Activated T-helper 1 cell treated with anti-CD3 and anti-CD28 coated beads, Interleukin-12 subunit alpha, Interleukin-12 subunit beta, Interleukin-2, Interleukin-4 antibody, amounts not matched to agents 30 ng/mL and 10 ng/mL and 1 ng/mL, durations not matched to agents 14 hours and 24 hours and 36 hours (primary cell): ENCODE data around the gene CDNF. TPM values are rescaled to one million over a fixed set of nuclear protein-coding genes. Genes with fewer than 3 reads are reported as not detected.

Experiments used
- DNase-seq: peaks from one replicate; pipeline ENCODE4 v3.0.0; 2021; ENCODE audit warnings: low spot score
- H3K27ac Mint-ChIP-seq: one replicate; pipeline ENCODE4 v1.8.0; 2021; ENCODE audit warnings: mild to moderate bottlenecking, mixed read lengths
- H3K27me3 Mint-ChIP-seq: one replicate; pipeline ENCODE4 v1.8.0; 2022; ENCODE audit warnings: mild to moderate bottlenecking, moderate library complexity, mixed read lengths; ENCODE audit not compliant: insufficient read depth
- H3K36me3 Mint-ChIP-seq: one replicate; pipeline ENCODE4 v1.8.0; 2021; ENCODE audit warnings: low read depth, mixed read lengths
- H3K4me1 Mint-ChIP-seq: one replicate; pipeline ENCODE4 v1.8.0; 2021; ENCODE audit warnings: low read depth, mixed read lengths
- H3K4me3 Mint-ChIP-seq: one replicate; pipeline ENCODE4 v1.8.0; 2021; ENCODE audit warnings: mild to moderate bottlenecking, moderate library complexity, mixed read lengths
- H3K9me3 Mint-ChIP-seq: one replicate; pipeline ENCODE4 v1.8.0; 2021; ENCODE audit warnings: mixed read lengths
- intact Hi-C: fragments of 100-400 bp; cut with micrococcal nuclease; formaldehyde crosslinking; loops from one replicate; pipeline ENCODE4 v1.15.1; 2024
- total RNA-seq: library from RNA; stranded (reverse); gene quantifications from 2 replicates; pipeline ENCODE4 v1.2.3, GENCODE V29; 2022

CDNF gene
- total RNA-seq, 1 donor from 2014 or later = 0.93 TPM

DNA sequence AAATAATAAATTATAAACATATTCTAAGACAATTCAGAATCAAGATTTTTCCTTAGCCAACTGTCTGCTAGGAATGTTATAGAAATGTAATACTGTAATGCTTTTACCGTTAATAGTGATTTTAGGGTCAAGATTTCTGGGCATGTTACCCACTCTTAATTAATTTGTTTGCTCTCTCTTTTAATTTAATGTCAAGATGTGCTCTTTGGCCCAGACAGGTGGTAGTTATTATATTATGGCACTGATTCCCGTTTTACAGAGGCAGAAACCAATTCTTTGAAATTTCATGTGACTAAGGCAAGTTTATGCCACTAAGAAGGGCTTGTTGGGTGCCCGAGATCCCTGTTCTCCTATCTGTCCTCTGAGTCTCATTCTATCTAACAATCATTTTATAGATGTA, 62.2 kb downstream of the CDNF start:
- intact Hi-C loops = no loop called here
- H3K36me3 Mint-ChIP-seq = no peaks in the 10 kb centered on the region
- no peak overlapping the region for H3K4me3 Mint-ChIP-seq
- H3K27ac Mint-ChIP-seq = no peak overlapping the region
- peaks cover 2% of the 10 kb centered on the region for H3K27me3 Mint-ChIP-seq
- DNase-seq = no peak
- no peaks in the 10 kb centered on the region for H3K4me1 Mint-ChIP-seq
- no peaks in the 10 kb centered on the region for H3K9me3 Mint-ChIP-seq

DNA sequence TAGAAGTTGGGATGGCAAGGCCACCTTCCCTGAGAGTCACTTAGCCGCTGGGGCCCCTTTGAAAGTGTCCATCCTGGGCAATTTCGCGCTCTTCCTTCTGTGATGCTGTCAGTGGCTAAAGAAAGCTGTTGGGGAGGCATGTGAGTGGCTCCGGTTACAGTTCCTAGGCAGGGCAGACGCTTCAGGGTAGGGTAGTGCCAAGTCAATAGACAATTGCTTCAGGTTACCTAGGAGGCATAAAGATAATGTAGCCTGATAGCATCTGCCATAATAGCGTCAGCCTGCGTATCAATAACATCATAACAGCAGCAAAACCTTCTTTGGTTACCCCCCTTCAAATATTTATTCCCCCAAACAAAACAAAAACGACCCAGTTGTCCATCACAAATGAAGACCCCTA, 63.0 kb downstream of the CDNF start, which contains the start of gene FAM107B:
Gene FAM107B (minus strand): TSS at position 101 of the 400 bp plus-strand sequence. CDS start 234 bp downstream, outside the sequence.
- Mint-ChIP-seq H3K27ac (no peak within 1 kb of the TSS), H3K4me3 (no peak within 1 kb of the TSS), H3K27me3 (peaks cover 2% of the 10 kb centered on the region), H3K9me3 (no peaks in the 10 kb centered on the region), H3K36me3 (no peaks in the 10 kb centered on the region), H3K4me1 (no peaks in the 10 kb centered on the region)
- intact Hi-C loops = no loop called here
- no peak for DNase-seq

DNA sequence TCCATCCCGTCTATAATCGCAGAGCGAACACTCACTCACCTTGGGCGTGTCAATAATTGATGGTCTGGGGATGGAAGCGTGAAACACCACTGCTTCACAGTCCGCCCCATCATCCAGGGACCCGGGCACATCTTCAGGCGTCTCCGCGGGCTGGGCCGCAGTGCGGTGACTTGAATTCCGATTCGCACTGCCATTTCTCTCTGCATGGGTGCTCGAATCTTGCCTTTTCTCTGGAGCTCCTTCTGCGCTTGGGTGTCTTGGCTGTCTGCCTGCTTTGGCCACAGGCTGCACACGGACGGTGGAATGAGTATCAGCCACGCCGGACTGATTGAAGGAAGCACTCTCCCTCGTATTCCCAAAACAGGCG, 63.6 kb downstream of the CDNF start:
- DNase-seq = no peak
- no peak overlapping the region for H3K27ac Mint-ChIP-seq
- peaks cover 2% of the 10 kb centered on the region for H3K27me3 Mint-ChIP-seq
- H3K9me3 Mint-ChIP-seq = no peaks in the 10 kb centered on the region
- H3K4me3 Mint-ChIP-seq = no peak overlapping the region
- intact Hi-C loops = no loop called here
- H3K4me1 Mint-ChIP-seq = no peaks in the 10 kb centered on the region
- H3K36me3 Mint-ChIP-seq = no peaks in the 10 kb centered on the region

DNA sequence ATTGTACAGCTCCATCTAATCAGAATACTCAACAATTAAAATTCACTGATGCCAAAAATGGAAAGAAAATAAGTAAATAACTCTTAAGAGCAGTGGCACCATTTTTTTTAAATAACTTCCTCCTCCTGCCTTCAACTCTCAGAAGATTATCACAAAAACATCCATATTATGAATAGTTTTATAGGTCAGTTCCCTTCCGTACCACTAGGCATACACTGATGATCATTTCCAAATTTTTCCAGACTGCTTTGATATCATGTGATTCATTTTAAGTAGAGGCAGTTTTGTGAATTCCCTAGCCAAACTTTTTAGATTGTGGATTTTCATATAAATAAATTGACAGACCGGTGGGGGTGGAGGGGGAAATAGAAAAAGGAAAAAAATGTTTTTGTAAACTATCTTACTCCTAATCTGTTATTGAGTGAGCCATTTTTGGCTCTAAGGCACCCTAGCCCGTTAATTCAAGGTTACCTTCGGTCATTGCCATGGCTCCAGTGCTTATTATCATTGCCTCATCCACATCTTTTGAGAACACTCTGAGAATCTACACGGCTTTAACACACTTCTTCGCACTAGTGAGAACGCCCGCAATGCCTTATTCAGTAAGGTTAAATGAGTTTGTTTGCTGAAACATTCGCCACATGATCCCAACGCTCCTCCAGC, 64.2 kb downstream of the CDNF start:
- no peak for DNase-seq
- intact Hi-C loops = no loop called here
- no peaks in the 10 kb centered on the region for H3K4me1 Mint-ChIP-seq
- H3K9me3 Mint-ChIP-seq = no peaks in the 10 kb centered on the region
- H3K36me3 Mint-ChIP-seq = no peaks in the 10 kb centered on the region
- no peak overlapping the region for H3K4me3 Mint-ChIP-seq
- H3K27ac Mint-ChIP-seq = no peak overlapping the region
- peaks cover 2% of the 10 kb centered on the region for H3K27me3 Mint-ChIP-seq

DNA sequence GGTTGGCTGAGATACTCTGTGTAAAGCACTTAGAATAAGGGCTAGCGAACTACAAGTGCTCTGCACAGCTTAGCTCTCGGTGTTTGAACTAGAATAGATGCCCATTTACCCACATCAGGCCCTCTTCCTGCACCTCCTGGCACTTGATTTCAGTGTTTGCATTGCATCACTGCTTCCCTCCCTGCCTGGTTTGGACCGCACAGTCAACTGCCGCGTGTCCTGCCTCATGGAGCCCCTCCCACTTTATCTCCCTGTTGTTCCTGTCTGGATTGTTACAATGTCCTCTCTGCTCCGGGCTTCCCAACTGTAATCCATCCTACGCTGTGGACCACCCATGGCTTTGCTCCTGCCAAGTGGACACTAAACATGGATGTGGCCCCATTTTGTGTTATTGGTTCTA, 65.4 kb downstream of the CDNF start:
- DNase-seq = no peak
- no peaks in the 10 kb centered on the region for H3K9me3 Mint-ChIP-seq
- no peaks in the 10 kb centered on the region for H3K4me1 Mint-ChIP-seq
- H3K27me3 Mint-ChIP-seq = peaks cover 6% of the 10 kb centered on the region
- intact Hi-C loops = no loop called here
- H3K4me3 Mint-ChIP-seq = no peak overlapping the region
- no peak overlapping the region for H3K27ac Mint-ChIP-seq
- H3K36me3 Mint-ChIP-seq = no peaks in the 10 kb centered on the region

DNA sequence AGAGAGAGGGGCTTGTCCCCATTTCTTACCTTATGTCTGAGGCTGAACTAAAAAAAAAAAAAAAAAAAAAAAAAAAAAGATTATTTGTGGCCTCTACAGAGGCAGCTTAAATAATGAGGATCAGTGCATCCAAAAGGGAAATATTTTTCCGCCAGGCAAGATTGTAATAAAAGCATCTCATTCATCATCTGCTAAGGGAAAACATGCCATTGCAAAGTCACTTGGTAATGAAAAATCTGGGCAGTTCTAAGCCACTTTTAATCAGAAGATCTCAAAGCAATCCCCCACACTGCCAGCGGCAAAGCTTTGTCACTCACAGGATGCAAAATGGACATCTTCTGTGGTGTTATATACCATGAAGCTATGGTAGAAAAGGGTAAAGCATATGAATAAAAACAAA, 66.9 kb downstream of the CDNF start:
- Mint-ChIP-seq H3K27ac (no peak overlapping the region), H3K9me3 (no peaks in the 10 kb centered on the region), H3K4me3 (no peak overlapping the region), H3K27me3 (peaks cover 12% of the 10 kb centered on the region), H3K4me1 (no peaks in the 10 kb centered on the region), H3K36me3 (no peaks in the 10 kb centered on the region)
- no peak for DNase-seq
- intact Hi-C loops = no loop called here

Other genes with a start within 250 kb of the CDNF start
- gene FAM107B, start 63.1 kb downstream of the CDNF start, total RNA-seq = 156 and 167 TPM in 2 replicates
- gene HSPA14, start 269 bp upstream of the CDNF start, total RNA-seq = 36.6 and 38.0 TPM in 2 replicates
- gene MSANTD7, start 269 bp upstream of the CDNF start, total RNA-seq = 26.7 and 29.6 TPM in 2 replicates
- 43.3 and 51.7 TPM in 2 replicates for gene SUV39H2, start 40.8 kb upstream of the CDNF start, total RNA-seq
- 15.5 and 20.9 TPM in 2 replicates for gene DCLRE1C, start 116.1 kb upstream of the CDNF start, total RNA-seq
- 0.44 TPM in 1 of 2 replicates, not detected in the other for gene MEIG1, start 121.4 kb upstream of the CDNF start, total RNA-seq
- 0.44 and 0.88 TPM in 2 replicates for gene OLAH, start 205.9 kb upstream of the CDNF start, total RNA-seq